NCI-H1930 (cell line): ENCODE results near the gene IPPK.

Source experiments
- DNase-seq, 2 experiments: peaks; one replicate each; lab custom pipeline; 2025; lab: John Stamatoyannopoulos, UW

IPPK gene

GRCh38 chr9:92614763-92615461 lies 55.0 kb downstream of the IPPK start:
- no peak for DNase-seq

- no peak for DNase-seq
These were observed 55.8 kb downstream of the IPPK start for GRCh38 chr9:92614123-92614510.

- no peak for DNase-seq
These were observed 56.4 kb downstream of the IPPK start for GRCh38 chr9:92613268-92614122.

GRCh38 chr9:92612816-92613215 lies 57.1 kb downstream of the IPPK start:
- DNase-seq, result no peak

- no peak for DNase-seq
These were observed 57.6 kb downstream of the IPPK start for GRCh38 chr9:92612292-92612691.

GRCh38 chr9:92611621-92612285 lies 58.2 kb downstream of the IPPK start:
- no peak for DNase-seq

- no peak for DNase-seq
These were observed 59.2 kb downstream of the IPPK start for GRCh38 chr9:92610470-92611420.

GRCh38 chr9:92608909-92609445 lies 61.0 kb downstream of the IPPK start:
- no peak for DNase-seq

- DNase-seq, result no peak
These were observed 61.6 kb downstream of the IPPK start for GRCh38 chr9:92608241-92608908.

- DNase-seq, result no peak
These were observed 62.2 kb downstream of the IPPK start for GRCh38 chr9:92607773-92608172.

GRCh38 chr9:92607088-92607487 lies 62.8 kb downstream of the IPPK start:
- DNase-seq, result no peak

- no peak for DNase-seq
These were observed 64.7 kb downstream of the IPPK start for GRCh38 chr9:92605224-92605623.

- DNase-seq, result no peak
These were observed 65.9 kb downstream of the IPPK start for GRCh38 chr9:92603990-92604389.

GRCh38 chr9:92603100-92603499 lies 66.8 kb downstream of the IPPK start:
- DNase-seq, result no peak

- DNase-seq, result no peak
These were observed 67.5 kb downstream of the IPPK start for GRCh38 chr9:92602413-92602812.

GRCh38 chr9:92601451-92601850 lies 68.5 kb downstream of the IPPK start:
- DNase-seq, result no peak

- no peak for DNase-seq
These were observed 69.3 kb downstream of the IPPK start for GRCh38 chr9:92600462-92601261.

GRCh38 chr9:92599938-92600461 lies 69.9 kb downstream of the IPPK start:
- no peak for DNase-seq

- DNase-seq, result no peak
These were observed 71.5 kb downstream of the IPPK start for GRCh38 chr9:92598382-92598781.

GRCh38 chr9:92595930-92596329 lies 74.0 kb downstream of the IPPK start:
- DNase-seq, result no peak
